ENCODE data around the gene RHOBTB3.

DNA sequence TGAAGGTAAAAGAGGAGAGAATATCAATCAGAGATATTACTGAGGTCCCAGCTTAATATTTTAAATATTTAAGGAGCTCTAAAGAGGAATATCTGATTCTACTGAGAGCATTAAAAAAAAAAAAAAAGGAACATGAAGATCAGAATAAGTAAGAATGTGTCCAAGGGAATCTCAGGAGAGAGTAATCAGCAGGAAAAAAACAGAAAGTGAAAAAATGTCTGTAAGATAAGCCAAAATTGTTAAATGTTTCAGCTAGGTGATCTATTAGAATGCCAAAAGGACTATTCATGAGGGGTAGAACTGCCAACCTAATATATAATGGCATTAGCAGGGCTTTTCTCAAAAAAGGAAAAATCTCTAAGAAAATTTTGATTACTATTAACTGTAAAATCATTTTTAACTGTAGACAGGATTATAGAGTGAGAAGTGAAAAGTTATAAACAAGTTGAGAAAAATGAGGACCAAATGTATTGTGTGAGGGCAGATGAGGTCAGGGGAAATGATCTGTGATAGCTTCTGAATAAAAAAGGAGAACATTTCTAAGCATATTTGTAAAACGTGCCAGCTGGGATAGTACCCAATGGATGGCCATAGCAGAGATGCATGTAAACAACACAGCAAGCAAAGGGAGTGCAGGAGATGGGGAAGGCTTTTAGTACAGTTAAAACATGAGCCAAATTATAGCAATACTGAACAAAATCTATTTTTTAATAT lies 9.4 kb upstream of the RHOBTB3 start:
- TF ChIP-seq, protein P1, sequence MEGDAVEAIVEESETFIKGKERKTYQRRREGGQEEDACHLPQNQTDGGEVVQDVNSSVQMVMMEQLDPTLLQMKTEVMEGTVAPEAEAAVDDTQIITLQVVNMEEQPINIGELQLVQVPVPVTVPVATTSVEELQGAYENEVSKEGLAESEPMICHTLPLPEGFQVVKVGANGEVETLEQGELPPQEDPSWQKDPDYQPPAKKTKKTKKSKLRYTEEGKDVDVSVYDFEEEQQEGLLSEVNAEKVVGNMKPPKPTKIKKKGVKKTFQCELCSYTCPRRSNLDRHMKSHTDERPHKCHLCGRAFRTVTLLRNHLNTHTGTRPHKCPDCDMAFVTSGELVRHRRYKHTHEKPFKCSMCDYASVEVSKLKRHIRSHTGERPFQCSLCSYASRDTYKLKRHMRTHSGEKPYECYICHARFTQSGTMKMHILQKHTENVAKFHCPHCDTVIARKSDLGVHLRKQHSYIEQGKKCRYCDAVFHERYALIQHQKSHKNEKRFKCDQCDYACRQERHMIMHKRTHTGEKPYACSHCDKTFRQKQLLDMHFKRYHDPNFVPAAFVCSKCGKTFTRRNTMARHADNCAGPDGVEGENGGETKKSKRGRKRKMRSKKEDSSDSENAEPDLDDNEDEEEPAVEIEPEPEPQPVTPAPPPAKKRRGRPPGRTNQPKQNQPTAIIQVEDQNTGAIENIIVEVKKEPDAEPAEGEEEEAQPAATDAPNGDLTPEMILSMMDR (IDR thresholded peaks at IDR 0.05; ENCODE audit: low read depth, low read length, missing input control): no peak
- TF ChIP-seq FOXA1 (IDR thresholded peaks at IDR 0.05): no peak
- TF ChIP-seq, protein P2, sequence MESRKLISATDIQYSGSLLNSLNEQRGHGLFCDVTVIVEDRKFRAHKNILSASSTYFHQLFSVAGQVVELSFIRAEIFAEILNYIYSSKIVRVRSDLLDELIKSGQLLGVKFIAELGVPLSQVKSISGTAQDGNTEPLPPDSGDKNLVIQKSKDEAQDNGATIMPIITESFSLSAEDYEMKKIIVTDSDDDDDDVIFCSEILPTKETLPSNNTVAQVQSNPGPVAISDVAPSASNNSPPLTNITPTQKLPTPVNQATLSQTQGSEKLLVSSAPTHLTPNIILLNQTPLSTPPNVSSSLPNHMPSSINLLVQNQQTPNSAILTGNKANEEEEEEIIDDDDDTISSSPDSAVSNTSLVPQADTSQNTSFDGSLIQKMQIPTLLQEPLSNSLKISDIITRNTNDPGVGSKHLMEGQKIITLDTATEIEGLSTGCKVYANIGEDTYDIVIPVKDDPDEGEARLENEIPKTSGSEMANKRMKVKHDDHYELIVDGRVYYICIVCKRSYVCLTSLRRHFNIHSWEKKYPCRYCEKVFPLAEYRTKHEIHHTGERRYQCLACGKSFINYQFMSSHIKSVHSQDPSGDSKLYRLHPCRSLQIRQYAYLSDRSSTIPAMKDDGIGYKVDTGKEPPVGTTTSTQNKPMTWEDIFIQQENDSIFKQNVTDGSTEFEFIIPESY (IDR thresholded peaks at IDR 0.05): no peak
- no peak for TF ChIP-seq JUND (IDR thresholded peaks at IDR 0.05)
- TF ChIP-seq, protein P3, sequence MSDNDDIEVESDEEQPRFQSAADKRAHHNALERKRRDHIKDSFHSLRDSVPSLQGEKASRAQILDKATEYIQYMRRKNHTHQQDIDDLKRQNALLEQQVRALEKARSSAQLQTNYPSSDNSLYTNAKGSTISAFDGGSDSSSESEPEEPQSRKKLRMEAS (IDR thresholded peaks at IDR 0.05): no peak
- TF ChIP-seq, protein P4, sequence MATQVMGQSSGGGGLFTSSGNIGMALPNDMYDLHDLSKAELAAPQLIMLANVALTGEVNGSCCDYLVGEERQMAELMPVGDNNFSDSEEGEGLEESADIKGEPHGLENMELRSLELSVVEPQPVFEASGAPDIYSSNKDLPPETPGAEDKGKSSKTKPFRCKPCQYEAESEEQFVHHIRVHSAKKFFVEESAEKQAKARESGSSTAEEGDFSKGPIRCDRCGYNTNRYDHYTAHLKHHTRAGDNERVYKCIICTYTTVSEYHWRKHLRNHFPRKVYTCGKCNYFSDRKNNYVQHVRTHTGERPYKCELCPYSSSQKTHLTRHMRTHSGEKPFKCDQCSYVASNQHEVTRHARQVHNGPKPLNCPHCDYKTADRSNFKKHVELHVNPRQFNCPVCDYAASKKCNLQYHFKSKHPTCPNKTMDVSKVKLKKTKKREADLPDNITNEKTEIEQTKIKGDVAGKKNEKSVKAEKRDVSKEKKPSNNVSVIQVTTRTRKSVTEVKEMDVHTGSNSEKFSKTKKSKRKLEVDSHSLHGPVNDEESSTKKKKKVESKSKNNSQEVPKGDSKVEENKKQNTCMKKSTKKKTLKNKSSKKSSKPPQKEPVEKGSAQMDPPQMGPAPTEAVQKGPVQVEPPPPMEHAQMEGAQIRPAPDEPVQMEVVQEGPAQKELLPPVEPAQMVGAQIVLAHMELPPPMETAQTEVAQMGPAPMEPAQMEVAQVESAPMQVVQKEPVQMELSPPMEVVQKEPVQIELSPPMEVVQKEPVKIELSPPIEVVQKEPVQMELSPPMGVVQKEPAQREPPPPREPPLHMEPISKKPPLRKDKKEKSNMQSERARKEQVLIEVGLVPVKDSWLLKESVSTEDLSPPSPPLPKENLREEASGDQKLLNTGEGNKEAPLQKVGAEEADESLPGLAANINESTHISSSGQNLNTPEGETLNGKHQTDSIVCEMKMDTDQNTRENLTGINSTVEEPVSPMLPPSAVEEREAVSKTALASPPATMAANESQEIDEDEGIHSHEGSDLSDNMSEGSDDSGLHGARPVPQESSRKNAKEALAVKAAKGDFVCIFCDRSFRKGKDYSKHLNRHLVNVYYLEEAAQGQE (IDR thresholded peaks at IDR 0.05): no peak
- TF ChIP-seq, protein P5, sequence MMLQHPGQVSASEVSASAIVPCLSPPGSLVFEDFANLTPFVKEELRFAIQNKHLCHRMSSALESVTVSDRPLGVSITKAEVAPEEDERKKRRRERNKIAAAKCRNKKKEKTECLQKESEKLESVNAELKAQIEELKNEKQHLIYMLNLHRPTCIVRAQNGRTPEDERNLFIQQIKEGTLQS (IDR thresholded peaks at IDR 0.05): no peak
- no peak for TF ChIP-seq RAD21 (IDR thresholded peaks at IDR 0.05)
- TF ChIP-seq SP1 (IDR thresholded peaks at IDR 0.05): no peak
